A673 (cell line): ENCODE measurements around the gene MYLK4.

Experiments
- EZH2 ChIP-seq: fragments of 200-600 bp; sonication (generic); IDR thresholded peaks from 2 replicates; pipeline ENCODE4 v1.6.1; 2017; ENCODE audit warnings: borderline replicate concordance, low read depth, mild to moderate bottlenecking, mixed read lengths, antibody characterized with exemption, low read length; ENCODE audit not compliant: poor library complexity, severe bottlenecking
- TF ChIP-seq, protein P1 (sequence below): fragments of 300-800, 200-600 bp; sonication (generic); conservative IDR thresholded peaks from 2 replicates; pipeline ENCODE4 v1.5.1; 2017; ENCODE audit warnings: low read depth, mild to moderate bottlenecking, antibody characterized with exemption, low read length, moderate library complexity, mixed read lengths

DNA sequence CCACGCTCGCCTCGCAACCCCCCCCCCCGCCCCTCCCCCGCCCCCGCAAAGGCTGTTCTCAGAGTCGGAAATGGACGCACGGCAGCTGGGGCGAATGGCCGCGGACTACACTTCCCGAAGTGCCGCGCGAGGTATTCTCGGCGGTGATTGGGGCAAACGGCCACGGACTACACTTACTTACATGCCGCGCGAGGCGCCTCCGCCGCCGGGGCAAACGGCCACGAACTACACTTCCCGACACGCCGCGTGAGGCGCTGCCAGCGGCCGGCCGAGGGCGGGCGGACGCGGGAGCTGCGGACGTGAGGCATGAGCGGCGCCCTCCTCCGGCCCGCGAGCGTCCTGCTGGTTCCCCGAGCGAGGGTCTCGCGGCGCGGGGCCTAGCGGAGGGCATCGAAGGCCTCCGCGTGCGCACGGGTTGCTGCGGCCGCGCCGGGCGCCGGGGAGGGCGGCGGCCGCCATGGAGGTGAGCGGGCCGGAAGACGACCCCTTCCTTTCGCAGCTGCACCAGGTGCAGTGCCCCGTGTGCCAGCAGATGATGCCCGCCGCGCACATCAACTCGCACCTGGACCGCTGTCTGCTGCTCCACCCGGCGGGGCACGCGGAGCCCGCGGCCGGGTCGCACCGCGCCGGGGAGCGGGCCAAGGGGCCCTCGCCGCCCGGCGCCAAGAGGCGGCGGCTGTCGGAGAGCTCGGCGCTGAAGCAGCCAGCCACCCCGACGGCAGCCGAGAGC, 14.6 kb upstream of the MYLK4 start, which contains the start of gene WRNIP1:
- TF ChIP-seq, protein P1, sequence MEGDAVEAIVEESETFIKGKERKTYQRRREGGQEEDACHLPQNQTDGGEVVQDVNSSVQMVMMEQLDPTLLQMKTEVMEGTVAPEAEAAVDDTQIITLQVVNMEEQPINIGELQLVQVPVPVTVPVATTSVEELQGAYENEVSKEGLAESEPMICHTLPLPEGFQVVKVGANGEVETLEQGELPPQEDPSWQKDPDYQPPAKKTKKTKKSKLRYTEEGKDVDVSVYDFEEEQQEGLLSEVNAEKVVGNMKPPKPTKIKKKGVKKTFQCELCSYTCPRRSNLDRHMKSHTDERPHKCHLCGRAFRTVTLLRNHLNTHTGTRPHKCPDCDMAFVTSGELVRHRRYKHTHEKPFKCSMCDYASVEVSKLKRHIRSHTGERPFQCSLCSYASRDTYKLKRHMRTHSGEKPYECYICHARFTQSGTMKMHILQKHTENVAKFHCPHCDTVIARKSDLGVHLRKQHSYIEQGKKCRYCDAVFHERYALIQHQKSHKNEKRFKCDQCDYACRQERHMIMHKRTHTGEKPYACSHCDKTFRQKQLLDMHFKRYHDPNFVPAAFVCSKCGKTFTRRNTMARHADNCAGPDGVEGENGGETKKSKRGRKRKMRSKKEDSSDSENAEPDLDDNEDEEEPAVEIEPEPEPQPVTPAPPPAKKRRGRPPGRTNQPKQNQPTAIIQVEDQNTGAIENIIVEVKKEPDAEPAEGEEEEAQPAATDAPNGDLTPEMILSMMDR, result peak; percentile 50
- no peak for TF ChIP-seq EZH2
